Upper lobe of right lung (tissue), 1 donor: Measurements from ENCODE around the gene SAMD4B. TPM values are rescaled to one million over a fixed set of nuclear protein-coding genes. Genes with fewer than 3 reads are reported as not detected.

Source experiments
- ATAC-seq: fragments of 200-7000 bp; cut with Tn5 transposase; one replicate; pipeline ENCODE4 v1.9.1; 2020; ENCODE audit warnings: mild to moderate bottlenecking, moderate library complexity
- DNase-seq: peaks from one replicate; pipeline ENCODE4 v3.0.0-alpha.2; 2020
- H3K27ac ChIP-seq: fragments of 200-600 bp; one replicate; pipeline ENCODE4 v1.8.0; 2022
- H3K27me3 ChIP-seq: fragments of 200-600 bp; one replicate; pipeline ENCODE4 v1.8.0; 2022; ENCODE audit warnings: mild to moderate bottlenecking
- H3K36me3 ChIP-seq: fragments of 200-600 bp; one replicate; pipeline ENCODE4 v1.8.0; 2022
- H3K4me1 ChIP-seq: fragments of 200-600 bp; one replicate; pipeline ENCODE4 v1.8.0; 2022
- H3K4me3 ChIP-seq: fragments of 200-600 bp; one replicate; pipeline ENCODE4 v1.8.0; 2022; ENCODE audit warnings: mild to moderate bottlenecking
- H3K9me3 ChIP-seq: fragments of 200-600 bp; one replicate; pipeline ENCODE4 v1.8.0; 2022
- CTCF ChIP-seq: fragments of 200-600 bp; IDR thresholded peaks from one replicate; pipeline ENCODE4 v1.8.0; 2022; ENCODE audit warnings: antibody characterized with exemption
- intact Hi-C: fragments of 100-400 bp; cut with DNase I; formaldehyde crosslinking; loops from one replicate; pipeline ENCODE4 v1.11.0; 2022
- total RNA-seq: library from RNA; stranded (reverse); fragmentation: NEBNext Ultra II Directional; extraction: Animal tissue kit (Norgen Biotek cat#: 25700); gene quantifications from one replicate; pipeline ENCODE4 v1.2.1, GENCODE V29; 2021
- donor health status: DM: no; HTN: yes; CAD: no; lungs with severe emphysema.

The SAMD4B gene
- total RNA-seq, 1 donor from 2014 or later = 81.2 TPM

- no peak for TF ChIP-seq CTCF
- ATAC-seq (no peak), DNase-seq (no peak)
- H3K4me3 ChIP-seq = no peak overlapping the region
- no peaks in the 10 kb centered on the region for H3K4me1 ChIP-seq
- H3K36me3 ChIP-seq = no peaks in the 10 kb centered on the region
- H3K27ac ChIP-seq = no peak overlapping the region
- H3K9me3 ChIP-seq = no peaks in the 10 kb centered on the region
- H3K27me3 ChIP-seq = no peaks in the 10 kb centered on the region
- intact Hi-C loops = loop anchor here (10.0 kb wide), 1 partner anchor 197 kb away; the partner anchor contains the start of gene PAK4
Measured at GRCh38 chr19:39321832-39322176, 20.4 kb upstream of the SAMD4B start.

GRCh38 chr19:39324242-39324842 is 17.9 kb upstream of the SAMD4B start:
- ATAC-seq = no peak
- no peak overlapping the region for H3K4me3 ChIP-seq
- intact Hi-C loops = loop anchor here (10.0 kb wide), 1 partner anchor 200 kb away; the partner anchor contains the start of gene PAK4
- peaks cover 3% of the 10 kb centered on the region for H3K4me1 ChIP-seq
- H3K27ac ChIP-seq = no peak overlapping the region
- H3K36me3 ChIP-seq = peaks cover 9% of the 10 kb centered on the region
- H3K9me3 ChIP-seq = no peaks in the 10 kb centered on the region
- no peaks in the 10 kb centered on the region for H3K27me3 ChIP-seq
- DNase-seq = no peak
- no peak for TF ChIP-seq CTCF

- Histone ChIP-seq H3K27ac (no peak overlapping the region), H3K4me1 (peaks cover 3% of the 10 kb centered on the region), H3K27me3 (no peaks in the 10 kb centered on the region), H3K36me3 (peaks cover 9% of the 10 kb centered on the region), H3K4me3 (no peak overlapping the region), H3K9me3 (no peaks in the 10 kb centered on the region)
- intact Hi-C loops = loop anchor here (10.0 kb wide), 1 partner anchor 201 kb away; the partner anchor contains the start of gene PAK4
- ATAC-seq (no peak), DNase-seq (no peak)
- TF ChIP-seq CTCF = no peak
Measured at GRCh38 chr19:39325778-39326665, 16.2 kb upstream of the SAMD4B start.

- no peak for TF ChIP-seq CTCF
- Histone ChIP-seq H3K4me3 (no peak overlapping the region), H3K4me1 (peaks cover 3% of the 10 kb centered on the region), H3K27me3 (no peaks in the 10 kb centered on the region), H3K27ac (no peak overlapping the region), H3K36me3 (peaks cover 9% of the 10 kb centered on the region), H3K9me3 (no peaks in the 10 kb centered on the region)
- intact Hi-C loops = loop anchor here (10.0 kb wide), 1 partner anchor 203 kb away; the partner anchor contains the start of gene PAK4
- ATAC-seq = no peak
- DNase-seq = no peak
Measured at GRCh38 chr19:39327363-39328045, 14.7 kb upstream of the SAMD4B start.

- H3K4me3 ChIP-seq = no peak overlapping the region
- peaks cover 9% of the 10 kb centered on the region for H3K36me3 ChIP-seq
- intact Hi-C loops = loop anchor here (10.0 kb wide), 1 partner anchor 203 kb away; the partner anchor contains the start of gene PAK4
- no peaks in the 10 kb centered on the region for H3K27me3 ChIP-seq
- H3K4me1 ChIP-seq = peaks cover 4% of the 10 kb centered on the region
- peak; percentile 91 for DNase-seq
- peak; percentile 95 for ATAC-seq
- H3K9me3 ChIP-seq = no peaks in the 10 kb centered on the region
- peak; percentile 94 for TF ChIP-seq CTCF
- H3K27ac ChIP-seq = no peak overlapping the region
Measured at GRCh38 chr19:39328046-39328705, 14.0 kb upstream of the SAMD4B start.
